Measurements from ENCODE around the gene C21orf58.

Gene C21orf58

GRCh38 chr21:46295177-46295770 lies 28.4 kb downstream of the C21orf58 start:
- no peak for DNase-seq (ENCODE audit: low spot score)

GRCh38 chr21:46294647-46295176 lies 29.0 kb downstream of the C21orf58 start:
- no peak for DNase-seq (ENCODE audit: low spot score)

- DNase-seq (ENCODE audit: low spot score): no peak
Measured at GRCh38 chr21:46291561-46291960, 32.1 kb downstream of the C21orf58 start.

- DNase-seq (ENCODE audit: low spot score): no peak
Measured at GRCh38 chr21:46289655-46290179, 34.0 kb downstream of the C21orf58 start.

GRCh38 chr21:46287541-46287940 lies 36.1 kb downstream of the C21orf58 start:
- no peak for DNase-seq (ENCODE audit: low spot score)

- peak; percentile 62 for DNase-seq (ENCODE audit: low spot score)
Measured at GRCh38 chr21:46286648-46287002, 37.0 kb downstream of the C21orf58 start.

GRCh38 chr21:46285761-46286647 lies 37.7 kb downstream of the C21orf58 start, which contains the start of gene YBEY:
Gene YBEY, plus strand, starts transcription at chr21:46286342. Its CDS starts 572 bp downstream, at chr21:46286914.
- DNase-seq (ENCODE audit: low spot score): peak; percentile 76

GRCh38 chr21:46285206-46285661 lies 38.4 kb downstream of the C21orf58 start, which contains the start of gene MCM3AP:
Gene MCM3AP, minus strand, starts transcription at chr21:46285611. Its CDS starts 325 bp downstream, at chr21:46285286.
- no peak for DNase-seq (ENCODE audit: low spot score)

GRCh38 chr21:46284733-46285132 lies 38.9 kb downstream of the C21orf58 start:
- no peak for DNase-seq (ENCODE audit: low spot score)

GRCh38 chr21:46284077-46284644 lies 39.5 kb downstream of the C21orf58 start:
- DNase-seq (ENCODE audit: low spot score): peak; percentile 44

GRCh38 chr21:46274797-46275390 lies 48.8 kb downstream of the C21orf58 start:
- no peak for DNase-seq (ENCODE audit: low spot score)

GRCh38 chr21:46273341-46273740 lies 50.3 kb downstream of the C21orf58 start:
- no peak for DNase-seq (ENCODE audit: low spot score)

GRCh38 chr21:46269466-46269865 lies 54.2 kb downstream of the C21orf58 start:
- no peak for DNase-seq (ENCODE audit: low spot score)

- no peak for DNase-seq (ENCODE audit: low spot score)
Measured at GRCh38 chr21:46268371-46268770, 55.3 kb downstream of the C21orf58 start.

- no peak for DNase-seq (ENCODE audit: low spot score)
Measured at GRCh38 chr21:46266946-46267345, 56.7 kb downstream of the C21orf58 start.

- DNase-seq (ENCODE audit: low spot score): no peak
Measured at GRCh38 chr21:46265736-46266525, 57.7 kb downstream of the C21orf58 start.

- no peak for DNase-seq (ENCODE audit: low spot score)
Measured at GRCh38 chr21:46264690-46265144, 59.0 kb downstream of the C21orf58 start.

GRCh38 chr21:46264046-46264689 lies 59.5 kb downstream of the C21orf58 start:
- DNase-seq (ENCODE audit: low spot score): no peak

GRCh38 chr21:46256501-46256994 lies 67.1 kb downstream of the C21orf58 start:
- DNase-seq (ENCODE audit: low spot score): no peak

- DNase-seq (ENCODE audit: low spot score): no peak
Measured at GRCh38 chr21:46255758-46256337, 67.8 kb downstream of the C21orf58 start.
